PC-3 (cell line): ENCODE results near the gene NGRN. TPM values are rescaled to one million over a fixed set of nuclear protein-coding genes. Genes with fewer than 3 reads are reported as not detected.

Experiments
- ATAC-seq: fragments of 200-7000 bp; cut with Tn5 transposase; 2 replicates; pipeline ENCODE4 v1.9.1; 2020; ENCODE audit warnings: mild to moderate bottlenecking, moderate library complexity
- BruUV-seq: library from RNA; stranded (reverse); fragments of 400-500 nt; replicated peaks from 2 replicates; lab custom pipeline; 2021; lab: Mats Ljungman, UMichigan
- CTCF ChIA-PET: fragments of 300-600 bp; sonication (Branson Sonifier 250); formaldehyde crosslinking; loops from one replicate; lab custom pipeline; 2022; ENCODE audit warnings: antibody characterized with exemption; lab: Charles Lee
- POLR2A ChIA-PET: fragments of 300-600 bp; sonication (Branson Sonifier 250); formaldehyde crosslinking; loops from one replicate; lab custom pipeline; 2022; ENCODE audit warnings: antibody characterized with exemption; ENCODE audit not compliant: unreplicated experiment; lab: Charles Lee
- DNase-seq: peaks from one replicate; pipeline ENCODE4 v3.0.0-alpha.2; 2015
- H2AFZ ChIP-seq: fragments of 300-600 bp; sonication (generic); 2 replicates; pipeline ENCODE4 v1.6.0; 2016; ENCODE audit warnings: antibody characterized with exemption, low read length
- H3F3A ChIP-seq: fragments of 300-600 bp; sonication (generic); one replicate; pipeline ENCODE4 v1.6.0; 2017; ENCODE audit warnings: antibody characterized with exemption, low read length, control low read depth, mild to moderate bottlenecking; ENCODE audit not compliant: unreplicated experiment
- H3K27ac ChIP-seq: fragments of 300-600 bp; sonication (generic); 2 replicates; pipeline ENCODE4 v1.5.1; 2016; ENCODE audit warnings: mild to moderate bottlenecking, low read length
- H3K27me3 ChIP-seq: fragments of 300-600 bp; sonication (generic); 2 replicates; pipeline ENCODE4 v1.6.1; 2016; ENCODE audit warnings: low read length, mixed read lengths
- H3K36me3 ChIP-seq: fragments of 300-600 bp; sonication (generic); 2 replicates; pipeline ENCODE4 v1.6.1; 2016; ENCODE audit warnings: low read depth, mixed run types, low read length, mixed read lengths
- H3K4me1 ChIP-seq: fragments of 300-600 bp; sonication (generic); 2 replicates; pipeline ENCODE4 v1.5.1; 2016; ENCODE audit warnings: low read length; ENCODE audit not compliant: insufficient read depth
- H3K4me2 ChIP-seq: fragments of 300-600 bp; sonication (generic); 2 replicates; pipeline ENCODE4 v1.6.0; 2016; ENCODE audit warnings: low read length
- H3K4me3 ChIP-seq: fragments of 300-600 bp; sonication (generic); 2 replicates; pipeline ENCODE4 v1.5.1; 2016; ENCODE audit warnings: mild to moderate bottlenecking, low read length, mixed read lengths
- H3K79me2 ChIP-seq: fragments of 300-600 bp; sonication (generic); 2 replicates; pipeline ENCODE4 v1.6.1; 2017; ENCODE audit warnings: low read length, mixed read lengths
- H3K9ac ChIP-seq: fragments of 300-600 bp; sonication (generic); 2 replicates; pipeline ENCODE4 v1.6.0; 2016; ENCODE audit warnings: mild to moderate bottlenecking, low read length
- H3K9me2 ChIP-seq: fragments of 300-600 bp; sonication (generic); replicated peaks from 2 replicates; pipeline ENCODE4 v1.6.1; 2016; ENCODE audit warnings: mixed run types, low read length, mixed read lengths
- H3K9me3 ChIP-seq: fragments of 300-600 bp; sonication (generic); 2 replicates; pipeline ENCODE4 v1.6.1; 2016; ENCODE audit warnings: low read length, mixed read lengths
- H4K20me1 ChIP-seq: fragments of 300-600 bp; sonication (generic); 2 replicates; pipeline ENCODE4 v1.6.1; 2016; ENCODE audit warnings: low read length, mixed read lengths
- EZH2 ChIP-seq: fragments of 300-600 bp; sonication (generic); IDR thresholded peaks from one replicate; pipeline ENCODE4 v1.6.1; 2017; ENCODE audit warnings: antibody characterized with exemption, mild to moderate bottlenecking, low read length; ENCODE audit not compliant: unreplicated experiment
- EZH2phosphoT487 ChIP-seq: fragments of 300-600 bp; sonication (generic); IDR thresholded peaks from 2 replicates; pipeline ENCODE4 v1.6.1; 2018; ENCODE audit warnings: mild to moderate bottlenecking, antibody characterized with exemption, low read length, borderline replicate concordance
- intact Hi-C: fragments of 100-400 bp; cut with micrococcal nuclease; formaldehyde crosslinking; loops from 2 replicates; pipeline ENCODE4 v1.9.0; 2023
- total RNA-seq: library from RNA; depleted of rRNA; stranded (reverse); fragments of >200 nt; gene quantifications from 2 replicates; pipeline ENCODE4 v1.2.3, GENCODE V29; 2014
- TF ChIP-seq, protein P1 (sequence below): fragments of 300-600 bp; sonication (generic); conservative IDR thresholded peaks from 2 replicates; pipeline ENCODE4 v1.5.1; 2017; ENCODE audit warnings: antibody characterized with exemption, low read depth, mild to moderate bottlenecking, low read length

The NGRN gene
- total RNA-seq, 1 experiment from 2014 or later, result 99.3 TPM

DNA sequence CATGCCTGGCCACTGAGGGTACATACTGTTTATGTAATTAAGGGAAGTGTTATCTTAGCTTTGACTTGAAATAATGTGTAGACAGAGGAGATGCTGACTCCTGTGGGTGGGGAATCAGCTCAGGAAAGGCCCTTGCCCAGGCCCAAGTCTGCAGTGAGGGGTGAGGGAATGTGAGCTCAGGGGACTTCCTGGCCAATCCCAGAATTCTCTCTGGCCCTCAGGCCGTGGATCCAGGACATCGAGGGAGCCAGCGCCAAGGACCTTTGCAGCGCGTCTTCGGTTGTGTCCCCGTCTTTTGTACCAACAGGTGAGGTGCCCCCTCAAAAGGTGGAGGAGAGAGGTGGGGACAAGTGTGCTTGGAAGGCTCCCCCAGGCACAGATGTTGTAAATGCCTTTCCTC is 38.1 kb upstream of the NGRN start:
- TF ChIP-seq EZH2phosphoT487 (no peak), EZH2 (no peak)
- Histone ChIP-seq H3K27me3 (no peaks in the 10 kb centered on the region), H3K9me2 (no peaks in the 10 kb centered on the region), H3K79me2 (peaks cover 23% of the 10 kb centered on the region), H3K4me3 (no peak overlapping the region), H4K20me1 (no peaks in the 10 kb centered on the region), H3F3A (no peaks in the 10 kb centered on the region), H3K27ac (no peak overlapping the region), H3K36me3 (peaks cover 70% of the 10 kb centered on the region), H3K4me2 (no peak overlapping the region), H3K9me3 (no peaks in the 10 kb centered on the region), H2AFZ (no peak overlapping the region), H3K4me1 (peaks cover 16% of the 10 kb centered on the region), H3K9ac (no peak overlapping the region)
- no TSS peak for BruUV-seq
- CTCF ChIA-PET, result no interaction called here
- DNase-seq, result no peak
- POLR2A ChIA-PET, result no interaction called here
- intact Hi-C loops, result no loop called here
- no peak for ATAC-seq

DNA sequence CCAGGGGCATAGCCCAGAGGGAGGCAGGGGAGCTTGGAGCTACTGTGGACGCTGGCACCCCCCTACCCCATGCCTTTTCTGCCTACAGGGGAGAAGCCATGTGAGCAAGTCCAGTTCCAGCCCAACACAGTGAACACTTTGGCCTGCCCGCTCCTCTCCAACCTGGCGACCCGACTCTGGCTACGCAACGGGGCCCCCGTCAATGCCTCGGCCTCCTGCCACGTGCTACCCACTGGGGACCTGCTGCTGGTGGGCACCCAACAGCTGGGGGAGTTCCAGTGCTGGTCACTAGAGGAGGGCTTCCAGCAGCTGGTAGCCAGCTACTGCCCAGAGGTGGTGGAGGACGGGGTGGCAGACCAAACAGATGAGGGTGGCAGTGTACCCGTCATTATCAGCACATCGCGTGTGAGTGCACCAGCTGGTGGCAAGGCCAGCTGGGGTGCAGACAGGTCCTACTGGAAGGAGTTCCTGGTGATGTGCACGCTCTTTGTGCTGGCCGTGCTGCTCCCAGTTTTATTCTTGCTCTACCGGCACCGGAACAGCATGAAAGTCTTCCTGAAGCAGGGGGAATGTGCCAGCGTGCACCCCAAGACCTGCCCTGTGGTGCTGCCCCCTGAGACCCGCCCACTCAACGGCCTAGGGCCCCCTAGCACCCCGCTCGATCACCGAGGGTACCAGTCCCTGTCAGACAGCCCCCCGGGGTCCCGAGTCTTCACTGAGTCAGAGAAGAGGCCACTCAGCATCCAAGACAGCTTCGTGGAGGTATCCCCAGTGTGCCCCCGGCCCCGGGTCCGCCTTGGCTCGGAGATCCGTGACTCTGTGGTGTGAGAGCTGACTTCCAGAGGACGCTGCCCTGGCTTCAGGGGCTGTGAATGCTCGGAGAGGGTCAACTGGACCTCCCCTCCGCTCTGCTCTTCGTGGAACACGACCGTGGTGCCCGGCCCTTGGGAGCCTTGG is 37.4 kb upstream of the NGRN start:
- no TSS peak for BruUV-seq
- Histone ChIP-seq H3K79me2 (peaks cover 30% of the 10 kb centered on the region), H3K9me3 (no peaks in the 10 kb centered on the region), H3K4me1 (peaks cover 18% of the 10 kb centered on the region), H3K9me2 (no peaks in the 10 kb centered on the region), H3F3A (no peaks in the 10 kb centered on the region), H2AFZ (no peak overlapping the region), H3K4me3 (no peak overlapping the region), H3K4me2 (no peak overlapping the region), H3K36me3 (peaks cover 67% of the 10 kb centered on the region), H4K20me1 (no peaks in the 10 kb centered on the region), H3K27ac (no peak overlapping the region), H3K27me3 (no peaks in the 10 kb centered on the region), H3K9ac (no peak overlapping the region)
- CTCF ChIA-PET, result no interaction called here
- DNase-seq, result no peak
- TF ChIP-seq, protein P1, sequence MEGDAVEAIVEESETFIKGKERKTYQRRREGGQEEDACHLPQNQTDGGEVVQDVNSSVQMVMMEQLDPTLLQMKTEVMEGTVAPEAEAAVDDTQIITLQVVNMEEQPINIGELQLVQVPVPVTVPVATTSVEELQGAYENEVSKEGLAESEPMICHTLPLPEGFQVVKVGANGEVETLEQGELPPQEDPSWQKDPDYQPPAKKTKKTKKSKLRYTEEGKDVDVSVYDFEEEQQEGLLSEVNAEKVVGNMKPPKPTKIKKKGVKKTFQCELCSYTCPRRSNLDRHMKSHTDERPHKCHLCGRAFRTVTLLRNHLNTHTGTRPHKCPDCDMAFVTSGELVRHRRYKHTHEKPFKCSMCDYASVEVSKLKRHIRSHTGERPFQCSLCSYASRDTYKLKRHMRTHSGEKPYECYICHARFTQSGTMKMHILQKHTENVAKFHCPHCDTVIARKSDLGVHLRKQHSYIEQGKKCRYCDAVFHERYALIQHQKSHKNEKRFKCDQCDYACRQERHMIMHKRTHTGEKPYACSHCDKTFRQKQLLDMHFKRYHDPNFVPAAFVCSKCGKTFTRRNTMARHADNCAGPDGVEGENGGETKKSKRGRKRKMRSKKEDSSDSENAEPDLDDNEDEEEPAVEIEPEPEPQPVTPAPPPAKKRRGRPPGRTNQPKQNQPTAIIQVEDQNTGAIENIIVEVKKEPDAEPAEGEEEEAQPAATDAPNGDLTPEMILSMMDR, result no peak
- TF ChIP-seq EZH2phosphoT487 (no peak), EZH2 (no peak)
- POLR2A ChIA-PET, result no interaction called here
- intact Hi-C loops, result no loop called here
- no peak for ATAC-seq

DNA sequence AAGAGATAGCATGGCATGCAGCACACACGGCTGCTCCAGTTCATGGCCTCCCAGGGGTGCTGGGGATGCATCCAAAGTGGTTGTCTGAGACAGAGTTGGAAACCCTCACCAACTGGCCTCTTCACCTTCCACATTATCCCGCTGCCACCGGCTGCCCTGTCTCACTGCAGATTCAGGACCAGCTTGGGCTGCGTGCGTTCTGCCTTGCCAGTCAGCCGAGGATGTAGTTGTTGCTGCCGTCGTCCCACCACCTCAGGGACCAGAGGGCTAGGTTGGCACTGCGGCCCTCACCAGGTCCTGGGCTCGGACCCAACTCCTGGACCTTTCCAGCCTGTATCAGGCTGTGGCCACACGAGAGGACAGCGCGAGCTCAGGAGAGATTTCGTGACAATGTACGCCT is 36.5 kb upstream of the NGRN start:
- POLR2A ChIA-PET, result no interaction called here
- H3K27me3 ChIP-seq, result no peaks in the 10 kb centered on the region
- H3K36me3 ChIP-seq, result peaks cover 59% of the 10 kb centered on the region
- H3F3A ChIP-seq, result no peaks in the 10 kb centered on the region
- H3K79me2 ChIP-seq, result peaks cover 36% of the 10 kb centered on the region
- intact Hi-C loops, result no loop called here
- BruUV-seq, result TSS peak; percentile 23
- H3K9me2 ChIP-seq, result no peaks in the 10 kb centered on the region
- DNase-seq, result no peak
- no peak overlapping the region for H3K27ac ChIP-seq
- no peak for ATAC-seq
- CTCF ChIA-PET, result no interaction called here
- no peak overlapping the region for H3K4me3 ChIP-seq
- no peaks in the 10 kb centered on the region for H4K20me1 ChIP-seq
- no peak overlapping the region for H3K4me2 ChIP-seq
- TF ChIP-seq EZH2phosphoT487, result no peak
- H3K9ac ChIP-seq, result no peak overlapping the region
- peaks cover 18% of the 10 kb centered on the region for H3K4me1 ChIP-seq
- no peak overlapping the region for H2AFZ ChIP-seq
- H3K9me3 ChIP-seq, result no peaks in the 10 kb centered on the region
